Heart right ventricle (tissue), 16 donors: ENCODE measurements around the gene PCP4. TPM values are rescaled to one million over a fixed set of nuclear protein-coding genes. Genes with fewer than 3 reads are reported as not detected.

Experiments used
- ATAC-seq, 8 donors: fragments of 200-7000 bp; cut with Tn5 transposase; one replicate each; pipeline ENCODE4 v1.9.1; 2020; ENCODE audit warnings: mild to moderate bottlenecking in 8 of 8, moderate library complexity in 8 of 8, moderate number of reproducible peaks in 1 of 8
- DNase-seq, 2 donors: peaks; one replicate each; pipeline ENCODE4 v3.0.0-alpha.2; 2020
- H3K27ac ChIP-seq, 10 donors: fragments of 200-600 bp; sonication (generic) in 2 of 10; one replicate each; pipeline versions ENCODE4 v1.5.0 to v1.8.0; 2020 to 2022; ENCODE audit warnings: mild to moderate bottlenecking in 3 of 10
- H3K27me3 ChIP-seq, 7 donors: fragments of 200-600 bp; one replicate each; pipeline ENCODE4 v1.8.0; 2021 to 2022; ENCODE audit warnings: mild to moderate bottlenecking in 2 of 7
- H3K36me3 ChIP-seq, 9 donors: fragments of 200-600 bp; sonication (generic) in 1 of 9; one replicate each; pipeline versions ENCODE4 v1.5.0 to v1.8.0; 2020 to 2022; ENCODE audit warnings: mild to moderate bottlenecking in 2 of 9
- H3K4me1 ChIP-seq, 9 donors: fragments of 200-600 bp; sonication (generic) in 1 of 9; one replicate each; pipeline versions ENCODE4 v1.5.0 to v1.8.0; 2020 to 2022; ENCODE audit warnings: mild to moderate bottlenecking in 4 of 9
- H3K4me3 ChIP-seq, 10 donors: fragments of 200-600 bp; sonication (generic) in 2 of 10; one replicate each; pipeline versions ENCODE4 v1.5.0 to v1.8.0; 2020 to 2022; ENCODE audit warnings: mild to moderate bottlenecking in 7 of 10, moderate library complexity in 2 of 10
- H3K9me3 ChIP-seq, 11 donors: fragments of 200-600 bp in 10 of 11; sonication (generic) in 2 of 11; one replicate each; pipeline versions ENCODE4 v1.5.0 to v1.8.0; 2013 to 2022; ENCODE audit warnings: mild to moderate bottlenecking in 2 of 11, control low read depth in 1 of 11, moderate library complexity in 1 of 11
- WGBS, 2 donors: extraction: QIAGEN DNeasy Blood & Tissue Kit; methylation state at CpG; one replicate each; pipeline ENCODE4 v1.1.7; 2013; ENCODE audit warnings: inconsistent platforms in 1 of 2; 5-methylcytosine and 5-hydroxymethylcytosine counted together
- intact Hi-C, 10 donors: fragments of 100-400 bp; cut with DNase I; formaldehyde crosslinking; loops; one replicate each; pipeline versions ENCODE4 v1.11.1 to v1.14.2; 2022
- polyA plus RNA-seq, 2 donors: library from polyadenylated mRNA; stranded (reverse); fragments of 200-250 nt; gene quantifications; one replicate each; pipeline ENCODE4 v1.2.3, GENCODE V29; 2013
- total RNA-seq, 10 donors: library from RNA; stranded (reverse); fragmentation: NEBNext Ultra II Directional in 3 of 10; extraction: Animal tissue kit (Norgen Biotek cat#: 25700) in 3 of 10; gene quantifications; one replicate each; pipeline versions ENCODE4 v1.2.1 to v1.2.4, GENCODE V29; 2021 to 2023
- TF ChIP-seq, protein P1 (sequence below), 9 donors: fragments of 200-600 bp; sonication (generic) in 2 of 9; IDR thresholded peaks; one replicate each; pipeline versions ENCODE4 v1.5.0 to v1.8.0; 2021 to 2022; ENCODE audit warnings: antibody characterized with exemption in 9 of 9, mild to moderate bottlenecking in 5 of 9, moderate library complexity in 1 of 9
- donor health status: Arrhythmogenic right ventricular cardiomyopathy.
- donor health status: ischemic (EF 13 %, LVEDD 7.1; RV severe dilation, severe dysfunction).
- donor health status: healthy with polysubstance abuse.
- donor health status: DM: no; HTN: yes; CAD: no.
- donor health status: DM: no; HTN: no; CAD: no.
- donor health status: ischemic (EF 25% LVEDD 6.9; RV normal size, moderate dysfunction).
- donor health status: ischemic (EF 25% LVEDD 5.7; RV mildly dilated, moderate dysfunction).
- donor health status: healthy.
- donor health status: DM: yes; HTN: yes; CAD: no.
- donor health status: Ischemic cardiomyopathy.
- donor health status: ischemic (EF 35%, LVEDD 5.7; RV mildly dilated, moderate dysfunction).
- donor health status: nonischemic (EF 11% LVEDD 7.7; RV severe dilation, severe dysfunction).
- donor health status: DM: yes; HTN: yes; CAD: no.
- donor health status: PGD.
- donor health status: ischemic (EF 29% LVEDD 5.4; RV normal size, mild dysfunction).
- donor health status: nonischemic (EF 23%, LVEDD 6.1; RV moderate dilation, normal function).

The PCP4 gene
- total and polyA plus RNA-seq, 12 donors, result 1.0 to 6.9 (median 3.6) TPM

DNA sequence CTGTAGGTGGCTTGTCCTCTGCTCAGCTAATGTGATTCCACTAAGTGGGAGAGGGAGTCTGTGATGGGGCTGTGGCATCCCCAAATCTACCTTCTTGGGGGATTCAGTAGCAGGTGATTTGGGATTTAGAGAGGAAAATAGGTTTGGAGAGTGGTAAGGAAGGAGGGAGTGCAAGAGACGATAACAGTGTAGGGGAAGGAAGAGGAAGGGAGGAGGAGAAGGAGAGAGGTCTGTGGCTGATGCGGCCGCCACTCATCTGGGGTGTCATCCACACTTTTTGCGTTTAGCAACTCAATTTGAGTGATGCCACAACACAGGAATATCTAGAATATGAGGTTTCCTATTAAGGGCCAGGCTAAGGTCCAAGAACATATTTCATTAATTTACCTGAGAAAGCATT is 23.8 kb upstream of the PCP4 start:
- ATAC-seq, result no peak
- H3K27ac ChIP-seq, result no peak overlapping the region
- 89 to 90% methylated on average over 4 of the region's 4 CpGs for WGBS, 2 donors
- DNase-seq, result no peak
- no peaks in the 10 kb centered on the region for H3K9me3 ChIP-seq
- TF ChIP-seq, protein P1, sequence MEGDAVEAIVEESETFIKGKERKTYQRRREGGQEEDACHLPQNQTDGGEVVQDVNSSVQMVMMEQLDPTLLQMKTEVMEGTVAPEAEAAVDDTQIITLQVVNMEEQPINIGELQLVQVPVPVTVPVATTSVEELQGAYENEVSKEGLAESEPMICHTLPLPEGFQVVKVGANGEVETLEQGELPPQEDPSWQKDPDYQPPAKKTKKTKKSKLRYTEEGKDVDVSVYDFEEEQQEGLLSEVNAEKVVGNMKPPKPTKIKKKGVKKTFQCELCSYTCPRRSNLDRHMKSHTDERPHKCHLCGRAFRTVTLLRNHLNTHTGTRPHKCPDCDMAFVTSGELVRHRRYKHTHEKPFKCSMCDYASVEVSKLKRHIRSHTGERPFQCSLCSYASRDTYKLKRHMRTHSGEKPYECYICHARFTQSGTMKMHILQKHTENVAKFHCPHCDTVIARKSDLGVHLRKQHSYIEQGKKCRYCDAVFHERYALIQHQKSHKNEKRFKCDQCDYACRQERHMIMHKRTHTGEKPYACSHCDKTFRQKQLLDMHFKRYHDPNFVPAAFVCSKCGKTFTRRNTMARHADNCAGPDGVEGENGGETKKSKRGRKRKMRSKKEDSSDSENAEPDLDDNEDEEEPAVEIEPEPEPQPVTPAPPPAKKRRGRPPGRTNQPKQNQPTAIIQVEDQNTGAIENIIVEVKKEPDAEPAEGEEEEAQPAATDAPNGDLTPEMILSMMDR (IDR thresholded peaks at IDR 0.05), result no peak
- H3K36me3 ChIP-seq, result no peaks in the 10 kb centered on the region
- H3K27me3 ChIP-seq, result no peaks in the 10 kb centered on the region
- intact Hi-C loops, result no loop called here
- H3K4me3 ChIP-seq, result no peak overlapping the region
- peaks cover 0 to 3% (median 0%) of the 10 kb centered on the region in 9 donors for H3K4me1 ChIP-seq

DNA sequence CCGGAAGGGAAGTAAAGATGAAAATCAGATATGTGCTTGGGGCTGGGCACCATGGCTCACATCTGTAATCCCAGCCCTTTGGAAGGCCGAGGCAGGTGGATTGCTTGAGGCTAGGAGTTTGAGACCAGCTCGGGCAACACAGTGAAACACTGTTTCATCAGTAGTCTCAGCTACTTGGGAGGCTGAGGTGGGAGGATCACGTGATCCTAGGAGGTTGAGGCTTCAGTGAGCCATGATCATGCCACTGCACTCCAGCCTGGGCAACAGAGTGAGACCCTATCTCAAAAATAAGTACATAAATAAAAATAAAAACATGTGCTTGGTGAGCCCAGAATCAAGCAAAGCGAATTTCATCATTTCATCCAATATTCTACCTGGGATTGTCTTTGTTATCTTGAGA is 23.3 kb upstream of the PCP4 start:
- Histone ChIP-seq H3K27me3 (no peaks in the 10 kb centered on the region), H3K9me3 (no peaks in the 10 kb centered on the region), H3K4me3 (no peak overlapping the region), H3K4me1 (peaks cover 0 to 3% (median 0%) of the 10 kb centered on the region in 9 donors), H3K27ac (no peak overlapping the region), H3K36me3 (no peaks in the 10 kb centered on the region)
- intact Hi-C loops, result no loop called here
- 81 to 90% methylated on average over 5 of the region's 5 CpGs for WGBS, 2 donors
- ATAC-seq (no peak), DNase-seq (no peak)
- TF ChIP-seq, protein P1 (IDR thresholded peaks at IDR 0.05), result no peak

DNA sequence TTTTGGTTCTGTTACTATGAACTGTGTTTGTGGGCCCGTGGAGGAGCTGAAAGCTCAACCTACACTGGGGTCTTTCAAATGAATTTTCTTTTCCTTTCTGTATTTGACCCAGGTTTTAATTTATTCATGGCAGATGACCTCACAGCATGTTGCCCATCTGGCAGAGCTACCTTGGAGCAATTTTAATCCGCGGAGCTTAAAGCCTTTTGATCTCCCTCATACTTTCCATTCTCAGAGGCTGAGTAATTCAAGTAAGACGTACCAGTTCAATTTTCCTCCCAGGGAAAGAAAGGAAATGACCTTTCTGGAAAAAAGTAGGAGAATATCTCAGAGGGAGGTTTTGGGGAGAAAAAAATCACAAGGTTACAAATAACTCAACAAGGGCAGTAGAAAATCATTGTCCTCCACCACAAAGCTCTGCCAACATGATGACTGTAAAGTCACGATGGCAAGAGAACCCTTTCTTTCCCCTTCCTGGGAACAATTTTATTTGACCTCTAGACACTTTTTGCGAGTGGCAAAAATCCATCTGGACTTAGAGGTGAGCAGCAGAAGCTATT is 21.6 kb upstream of the PCP4 start:
- H3K9me3 ChIP-seq, result no peaks in the 10 kb centered on the region
- ATAC-seq (no peak), DNase-seq (no peak)
- no peak overlapping the region for H3K27ac ChIP-seq
- 61 to 74% methylated on average over 6 of the region's 6 CpGs for WGBS, 2 donors
- TF ChIP-seq, protein P1 (IDR thresholded peaks at IDR 0.05), result no peak
- H3K4me1 ChIP-seq, result peaks cover 0 to 3% (median 0%) of the 10 kb centered on the region in 9 donors
- no peak overlapping the region for H3K4me3 ChIP-seq
- no peaks in the 10 kb centered on the region for H3K27me3 ChIP-seq
- intact Hi-C loops, result no loop called here
- H3K36me3 ChIP-seq, result no peaks in the 10 kb centered on the region

DNA sequence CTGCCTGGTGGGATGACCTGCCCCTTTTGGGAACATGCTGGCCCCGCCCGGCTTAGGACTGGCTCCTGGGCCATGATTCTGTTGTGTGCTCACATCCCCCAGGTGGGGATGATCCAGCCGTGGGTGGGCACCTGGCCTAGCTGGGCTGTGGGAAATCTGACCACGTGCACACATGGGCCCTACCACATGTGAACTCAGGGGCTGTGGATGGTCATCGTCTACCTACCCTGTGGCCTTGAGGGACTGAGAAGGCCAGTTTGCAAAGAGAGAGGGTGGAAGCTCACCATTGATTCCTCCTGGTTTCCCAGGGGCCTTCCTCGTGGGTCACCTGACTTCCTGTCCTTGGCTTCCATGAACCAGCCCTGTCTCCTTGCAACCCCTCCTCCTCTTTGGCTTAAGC is 19.4 kb upstream of the PCP4 start:
- TF ChIP-seq, protein P1 (IDR thresholded peaks at IDR 0.05), result no peak

More for the DNA sequence above, 19.4 kb upstream of the PCP4 start:
- Histone ChIP-seq H3K9me3 (no peaks in the 10 kb centered on the region), H3K4me3 (no peak overlapping the region), H3K36me3 (no peaks in the 10 kb centered on the region), H3K27me3 (no peaks in the 10 kb centered on the region), H3K27ac (no peak overlapping the region), H3K4me1 (peaks cover 0 to 3% (median 0%) of the 10 kb centered on the region in 9 donors)
- WGBS, 2 donors, result 83 to 92% methylated on average over 6 of the region's 6 CpGs
- no peak for ATAC-seq
- DNase-seq, result no peak
- intact Hi-C loops, result no loop called here
